Nephron (organoid): Measurements from ENCODE around the gene IDI2.
A peak's percentile ranks its signal among the peaks of the same experiment; 100 is the strongest.

Experiments used
- H3K27ac Mint-ChIP-seq, 3 experiments: 2 replicates each; pipeline ENCODE4 v1.8.0; 2020; ENCODE audit warnings: mixed read lengths in 3 of 3, mild to moderate bottlenecking in 2 of 3, moderate library complexity in 1 of 3
- H3K27me3 Mint-ChIP-seq: 2 replicates; pipeline ENCODE4 v1.8.0; 2021; ENCODE audit warnings: low read depth, mild to moderate bottlenecking, moderate library complexity, mixed read lengths
- H3K36me3 Mint-ChIP-seq: 2 replicates; pipeline ENCODE4 v1.8.0; 2020; ENCODE audit warnings: low read depth, mixed read lengths
- H3K4me1 Mint-ChIP-seq: 2 replicates; pipeline ENCODE4 v1.8.0; 2020; ENCODE audit warnings: mixed read lengths
- H3K4me3 Mint-ChIP-seq, 3 experiments: 2 replicates each; pipeline ENCODE4 v1.8.0; 2020; ENCODE audit warnings: mild to moderate bottlenecking in 3 of 3, mixed read lengths in 3 of 3, moderate library complexity in 2 of 3
- H3K9me3 Mint-ChIP-seq: 2 replicates; pipeline ENCODE4 v1.8.0; 2020; ENCODE audit warnings: mixed read lengths
- TF ChIP-seq, protein P1 (sequence below), 3 experiments: fragments of 200-600 bp; sonication (generic); IDR thresholded peaks; one replicate each; pipeline ENCODE4 v1.5.0; 2021; ENCODE audit warnings: antibody characterized with exemption in 3 of 3; ENCODE audit not compliant: unreplicated experiment in 3 of 3

The IDI2 gene

DNA sequence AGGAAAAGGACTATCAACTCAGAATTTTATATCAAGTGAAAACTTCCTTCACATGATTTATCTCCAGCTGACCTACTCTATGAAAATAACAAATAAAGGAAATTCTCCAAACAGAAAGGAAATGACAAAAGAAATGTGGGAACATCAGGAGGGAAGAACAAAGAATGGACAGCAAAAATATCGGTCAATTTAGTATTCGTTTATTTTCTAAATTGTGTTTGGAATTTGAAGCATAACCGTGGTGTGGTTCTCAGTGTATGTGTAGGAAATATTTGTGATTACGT lies 39.2 kb upstream of the IDI2 start:
- no peak overlapping the region for H3K27ac Mint-ChIP-seq
- no peak overlapping the region for H3K4me3 Mint-ChIP-seq
- no peaks in the 10 kb centered on the region for H3K9me3 Mint-ChIP-seq

DNA sequence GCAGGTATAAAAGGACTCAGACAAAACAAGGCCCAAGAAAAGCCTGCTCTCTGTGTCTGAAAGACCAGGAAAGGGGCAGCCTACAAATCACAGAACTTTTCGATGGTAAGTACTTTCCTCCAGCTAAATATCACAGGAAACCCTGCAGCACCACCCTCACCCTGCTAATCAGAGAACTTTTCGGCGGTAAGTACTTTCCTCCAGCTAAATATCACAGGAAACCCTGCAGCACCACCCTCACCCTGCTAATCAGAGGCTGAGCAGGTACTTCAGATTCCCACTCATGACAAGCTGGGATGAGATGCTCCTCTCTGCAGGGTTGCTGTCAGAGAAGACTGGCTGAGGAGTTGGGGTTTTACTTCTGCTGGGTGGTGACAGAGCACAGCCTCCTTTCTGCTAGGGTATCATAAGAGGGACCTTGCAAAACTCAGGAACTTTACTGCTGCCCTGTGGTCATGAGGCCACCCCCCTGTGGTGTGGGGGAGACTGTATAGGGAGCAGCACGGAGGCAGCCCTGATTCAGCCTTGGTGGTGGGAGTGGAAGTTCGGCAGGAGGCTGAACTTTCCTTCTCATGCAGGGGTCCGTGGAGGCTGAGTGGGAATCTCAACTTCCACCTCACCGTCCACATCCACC lies 37.7 kb upstream of the IDI2 start:
- H3K27ac Mint-ChIP-seq: no peak overlapping the region
- TF ChIP-seq, protein P1, sequence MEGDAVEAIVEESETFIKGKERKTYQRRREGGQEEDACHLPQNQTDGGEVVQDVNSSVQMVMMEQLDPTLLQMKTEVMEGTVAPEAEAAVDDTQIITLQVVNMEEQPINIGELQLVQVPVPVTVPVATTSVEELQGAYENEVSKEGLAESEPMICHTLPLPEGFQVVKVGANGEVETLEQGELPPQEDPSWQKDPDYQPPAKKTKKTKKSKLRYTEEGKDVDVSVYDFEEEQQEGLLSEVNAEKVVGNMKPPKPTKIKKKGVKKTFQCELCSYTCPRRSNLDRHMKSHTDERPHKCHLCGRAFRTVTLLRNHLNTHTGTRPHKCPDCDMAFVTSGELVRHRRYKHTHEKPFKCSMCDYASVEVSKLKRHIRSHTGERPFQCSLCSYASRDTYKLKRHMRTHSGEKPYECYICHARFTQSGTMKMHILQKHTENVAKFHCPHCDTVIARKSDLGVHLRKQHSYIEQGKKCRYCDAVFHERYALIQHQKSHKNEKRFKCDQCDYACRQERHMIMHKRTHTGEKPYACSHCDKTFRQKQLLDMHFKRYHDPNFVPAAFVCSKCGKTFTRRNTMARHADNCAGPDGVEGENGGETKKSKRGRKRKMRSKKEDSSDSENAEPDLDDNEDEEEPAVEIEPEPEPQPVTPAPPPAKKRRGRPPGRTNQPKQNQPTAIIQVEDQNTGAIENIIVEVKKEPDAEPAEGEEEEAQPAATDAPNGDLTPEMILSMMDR (IDR thresholded peaks at IDR 0.05; ENCODE audit: unreplicated experiment in 3 of 3): no peak
- H3K36me3 Mint-ChIP-seq: peaks cover 17% of the 10 kb centered on the region
- no peak overlapping the region for H3K4me3 Mint-ChIP-seq
- H3K9me3 Mint-ChIP-seq: no peaks in the 10 kb centered on the region
- H3K27me3 Mint-ChIP-seq: no peaks in the 10 kb centered on the region
- no peaks in the 10 kb centered on the region for H3K4me1 Mint-ChIP-seq

More for the DNA sequence above, 39.2 kb upstream of the IDI2 start:
- TF ChIP-seq, protein P1 (IDR thresholded peaks at IDR 0.05; ENCODE audit: unreplicated experiment in 3 of 3): no peak
- Mint-ChIP-seq H3K36me3 (peaks cover 17% of the 10 kb centered on the region), H3K27me3 (no peaks in the 10 kb centered on the region), H3K4me1 (no peaks in the 10 kb centered on the region)

DNA sequence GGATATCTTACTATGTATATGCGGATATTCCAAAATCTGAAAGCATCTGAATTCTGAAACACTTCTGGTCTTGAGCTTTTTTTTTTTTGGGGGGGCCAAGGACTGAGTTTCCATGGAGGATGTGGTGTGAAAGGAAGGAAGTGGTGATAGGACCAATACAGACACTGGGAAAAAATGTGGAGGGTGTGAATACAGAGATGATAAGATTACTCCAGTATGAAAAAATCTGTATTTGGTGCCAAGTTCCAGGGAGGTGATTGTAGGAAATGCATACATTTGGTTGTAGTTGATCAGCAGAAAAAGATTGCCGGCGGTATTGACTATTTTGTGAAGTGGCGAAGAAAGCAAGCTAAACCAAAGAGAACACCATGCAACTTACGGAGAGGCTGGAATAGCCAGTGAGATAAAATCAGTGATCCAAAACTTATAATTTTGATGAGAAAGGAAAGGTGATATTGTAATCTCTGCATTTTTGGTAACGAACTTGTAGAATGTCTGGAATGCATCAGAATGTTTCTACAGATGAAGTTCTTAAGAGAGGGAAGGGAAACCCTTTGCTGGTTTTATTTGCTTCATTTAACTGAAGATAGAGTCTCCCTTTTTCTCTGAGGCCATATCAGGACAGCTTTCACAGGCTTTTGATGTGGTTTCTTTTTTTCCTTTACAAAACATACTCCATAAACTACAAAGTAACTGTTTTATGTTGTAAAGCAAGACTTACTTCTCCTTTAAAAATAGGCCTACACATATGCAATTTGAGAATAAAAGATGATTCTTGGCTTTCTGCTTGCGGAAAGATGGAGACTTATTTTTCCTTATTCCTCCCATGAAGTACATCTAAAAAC lies 36.5 kb upstream of the IDI2 start:
- peaks cover 17% of the 10 kb centered on the region for H3K36me3 Mint-ChIP-seq
- no peaks in the 10 kb centered on the region for H3K9me3 Mint-ChIP-seq
- no peak overlapping the region for H3K4me3 Mint-ChIP-seq
- no peaks in the 10 kb centered on the region for H3K27me3 Mint-ChIP-seq
- peaks cover 11% of the 10 kb centered on the region for H3K4me1 Mint-ChIP-seq
- no peak overlapping the region for H3K27ac Mint-ChIP-seq
- TF ChIP-seq, protein P1 (IDR thresholded peaks at IDR 0.05; ENCODE audit: unreplicated experiment in 3 of 3): no peak

DNA sequence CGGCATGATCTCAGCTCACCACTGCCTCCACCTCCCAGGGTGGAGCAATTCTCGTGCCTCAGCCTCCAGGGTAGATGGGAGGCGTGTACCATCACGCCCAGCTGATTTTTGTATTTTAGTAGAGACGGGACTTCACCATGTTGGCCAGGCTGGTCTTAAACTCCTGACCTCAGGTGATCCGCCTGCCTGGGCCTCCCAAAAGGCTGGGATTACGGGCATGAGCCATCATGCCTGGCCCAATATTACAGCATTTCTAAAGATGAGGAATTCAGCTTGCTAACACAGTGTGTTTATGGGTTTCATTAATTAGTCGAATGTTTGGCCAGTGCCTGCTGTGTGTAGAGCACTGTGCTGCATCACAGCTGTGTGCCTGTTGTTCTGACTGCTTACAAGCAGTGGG lies 34.2 kb upstream of the IDI2 start:
- Mint-ChIP-seq H3K27ac (no peak overlapping the region), H3K4me1 (peaks cover 24% of the 10 kb centered on the region), H3K36me3 (peaks cover 15% of the 10 kb centered on the region), H3K4me3 (no peak overlapping the region), H3K9me3 (no peaks in the 10 kb centered on the region), H3K27me3 (no peaks in the 10 kb centered on the region)
- TF ChIP-seq, protein P1 (IDR thresholded peaks at IDR 0.05; ENCODE audit: unreplicated experiment in 3 of 3): no peak

DNA sequence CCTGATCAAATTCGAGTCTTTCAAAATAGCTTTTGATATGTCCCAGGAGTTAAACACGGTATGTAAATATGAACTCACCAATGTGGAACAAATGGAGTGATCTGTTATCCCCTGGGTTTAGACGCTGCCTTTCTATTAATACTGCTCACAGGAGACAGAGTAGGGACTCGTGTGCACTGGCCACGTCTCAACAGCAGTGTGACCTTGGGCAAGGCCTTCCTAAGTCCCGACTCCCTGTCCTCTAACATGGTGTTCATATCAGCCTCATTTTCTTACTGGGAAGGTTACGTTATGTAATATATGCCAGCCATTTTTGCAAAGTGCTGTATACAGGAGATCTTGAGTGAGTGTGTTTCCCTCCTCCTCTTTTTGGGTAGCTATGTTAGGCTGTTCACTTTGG lies 32.4 kb upstream of the IDI2 start:
- Mint-ChIP-seq H3K9me3 (no peaks in the 10 kb centered on the region), H3K4me3 (peak overlapping the region; percentile 91 to 96 (median 94)), H3K27me3 (no peaks in the 10 kb centered on the region), H3K27ac (peak overlapping the region; percentile 37 to 82 (median 45)), H3K4me1 (peaks cover 41% of the 10 kb centered on the region), H3K36me3 (peaks cover 17% of the 10 kb centered on the region)
- TF ChIP-seq, protein P1 (IDR thresholded peaks at IDR 0.05; ENCODE audit: unreplicated experiment in 3 of 3): no peak
